ENCODE results near the gene CDH19. TPM values are rescaled to one million over a fixed set of nuclear protein-coding genes. Genes with fewer than 3 reads are reported as not detected.

Gene CDH19
- total RNA-seq, 1 experiment from 2014 or later = not detected

DNA sequence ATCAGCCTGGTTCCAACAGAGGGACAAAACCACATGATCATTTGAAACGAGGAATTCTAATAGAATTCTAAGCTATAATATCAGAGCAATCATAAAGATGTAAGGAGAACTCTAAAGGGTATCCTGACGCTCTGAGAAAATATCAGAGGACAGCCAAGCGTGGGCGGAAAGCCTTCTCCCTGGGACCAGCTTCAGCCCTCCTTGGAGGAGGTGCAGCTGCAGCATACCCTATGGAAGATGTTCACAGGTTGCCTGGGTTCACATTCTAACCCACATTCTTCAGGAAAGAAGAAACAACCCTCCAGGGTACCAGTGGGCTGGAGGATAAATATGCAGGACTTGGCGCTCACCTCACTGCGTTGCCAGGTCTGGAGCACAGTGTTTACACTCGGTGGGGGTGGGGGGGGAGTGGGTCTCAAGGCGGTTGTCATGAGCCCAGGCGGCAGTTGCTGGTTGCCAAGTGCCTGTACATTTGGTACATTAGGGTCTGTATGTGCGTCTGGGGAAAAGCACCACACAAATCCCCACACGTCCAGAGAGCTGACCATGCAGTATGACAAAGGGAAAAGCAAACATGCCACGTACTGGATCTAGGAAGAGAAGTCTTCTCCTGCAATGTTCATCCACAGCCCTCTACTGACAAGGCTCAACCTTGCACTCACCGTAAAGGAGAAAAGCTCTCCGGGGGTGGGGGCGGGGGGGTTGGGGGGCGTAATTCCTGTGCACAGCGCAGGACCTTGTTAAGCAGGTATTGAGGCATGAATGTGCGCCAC lies 80.5 kb downstream of the CDH19 start:
- Histone ChIP-seq H3K36me3 (ENCODE audit: insufficient read depth, low read length) (no peaks in the 10 kb centered on the region), H3K4me2 (ENCODE audit: low read depth, low read length, poor library complexity, severe bottlenecking) (no peak overlapping the region)

DNA sequence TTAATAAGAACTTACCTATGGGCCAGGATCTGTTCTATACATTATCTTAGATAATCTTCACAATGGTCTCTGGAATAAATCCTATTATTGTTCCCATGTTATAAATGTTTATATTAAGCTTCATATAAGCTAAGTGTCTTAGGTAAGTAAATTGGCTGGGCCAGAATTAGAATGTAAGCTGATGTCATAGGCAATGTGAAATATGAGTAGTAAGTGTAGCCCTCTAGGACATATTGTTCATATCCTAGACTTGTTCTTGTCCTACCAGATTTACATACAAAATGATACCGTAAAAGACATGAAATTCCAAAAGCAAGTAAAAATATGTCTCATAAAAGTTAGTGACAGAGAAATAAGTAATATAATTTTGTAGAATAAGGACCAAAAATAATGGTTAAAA lies 89.9 kb downstream of the CDH19 start:
- no peak overlapping the region for H3K9ac ChIP-seq (ENCODE audit: low read length)
- no peaks in the 10 kb centered on the region for H3K9me2 ChIP-seq (replicated peaks; ENCODE audit: insufficient read depth, low read length)
- H3K27me3 ChIP-seq (ENCODE audit: low read length) = no peaks in the 10 kb centered on the region
- H3K4me3 ChIP-seq (ENCODE audit: low read length) = no peak overlapping the region
- no peaks in the 10 kb centered on the region for H3K36me3 ChIP-seq (ENCODE audit: insufficient read depth, low read length)
- no peaks in the 10 kb centered on the region for H3K79me2 ChIP-seq (ENCODE audit: low read length)
- no peaks in the 10 kb centered on the region for H3K4me1 ChIP-seq (ENCODE audit: low read length)
- H4K20me1 ChIP-seq (ENCODE audit: insufficient read depth, low read depth, low read length) = no peaks in the 10 kb centered on the region
- no peak overlapping the region for H3K4me2 ChIP-seq (ENCODE audit: low read depth, low read length, poor library complexity, severe bottlenecking)
- H2AFZ ChIP-seq (ENCODE audit: low read length) = no peak overlapping the region
- DNase-seq = no peak
- H3K9me3 ChIP-seq (ENCODE audit: low read length) = peaks cover 64% of the 10 kb centered on the region
- no peak overlapping the region for H3K27ac ChIP-seq (ENCODE audit: low read length)

More for the DNA sequence above, 80.5 kb downstream of the CDH19 start:
- no peak overlapping the region for H2AFZ ChIP-seq (ENCODE audit: low read length)
- no peak overlapping the region for H3K9ac ChIP-seq (ENCODE audit: low read length)
- H3K9me2 ChIP-seq (replicated peaks; ENCODE audit: insufficient read depth, low read length) = no peaks in the 10 kb centered on the region
- H3K79me2 ChIP-seq (ENCODE audit: low read length) = no peaks in the 10 kb centered on the region
- H3K27ac ChIP-seq (ENCODE audit: low read length) = no peak overlapping the region
- no peak for DNase-seq
- H3K9me3 ChIP-seq (ENCODE audit: low read length) = peaks cover 36% of the 10 kb centered on the region
- no peaks in the 10 kb centered on the region for H4K20me1 ChIP-seq (ENCODE audit: insufficient read depth, low read depth, low read length)
- H3K4me3 ChIP-seq (ENCODE audit: low read length) = no peak overlapping the region
- no peaks in the 10 kb centered on the region for H3K27me3 ChIP-seq (ENCODE audit: low read length)
- H3K4me1 ChIP-seq (ENCODE audit: low read length) = no peaks in the 10 kb centered on the region

DNA sequence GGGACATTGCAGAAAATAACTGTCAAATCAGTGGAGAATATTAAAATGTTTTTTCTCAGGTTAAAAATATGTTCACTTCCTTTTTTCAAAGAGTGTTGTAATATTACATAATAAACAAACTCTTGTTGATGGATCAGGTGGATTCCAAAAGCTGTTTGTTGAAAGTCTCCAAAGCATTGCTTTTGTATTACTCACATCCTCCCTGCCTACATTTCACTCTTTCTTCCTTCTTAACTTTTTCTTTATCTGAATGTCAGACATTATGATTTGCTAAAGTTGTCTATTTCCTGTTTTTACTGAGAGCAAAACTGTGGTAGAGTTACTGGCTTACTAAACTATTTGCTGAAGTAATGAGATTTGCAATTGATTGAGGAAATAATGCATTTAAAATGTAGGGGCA lies 92.1 kb downstream of the CDH19 start:
- H3K79me2 ChIP-seq (ENCODE audit: low read length) = no peaks in the 10 kb centered on the region
- H3K27me3 ChIP-seq (ENCODE audit: low read length) = no peaks in the 10 kb centered on the region
- H2AFZ ChIP-seq (ENCODE audit: low read length) = no peak overlapping the region
- H3K4me3 ChIP-seq (ENCODE audit: low read length) = no peak overlapping the region
- H3K27ac ChIP-seq (ENCODE audit: low read length) = no peak overlapping the region
- H3K9ac ChIP-seq (ENCODE audit: low read length) = no peak overlapping the region
- DNase-seq = no peak
- peaks cover 69% of the 10 kb centered on the region for H3K9me3 ChIP-seq (ENCODE audit: low read length)
- H3K9me2 ChIP-seq (replicated peaks; ENCODE audit: insufficient read depth, low read length) = no peaks in the 10 kb centered on the region
- no peaks in the 10 kb centered on the region for H3K4me1 ChIP-seq (ENCODE audit: low read length)
- H4K20me1 ChIP-seq (ENCODE audit: insufficient read depth, low read depth, low read length) = no peaks in the 10 kb centered on the region
- H3K4me2 ChIP-seq (ENCODE audit: low read depth, low read length, poor library complexity, severe bottlenecking) = no peak overlapping the region
- H3K36me3 ChIP-seq (ENCODE audit: insufficient read depth, low read length) = no peaks in the 10 kb centered on the region

- no peak for DNase-seq
- H3K27me3 ChIP-seq (ENCODE audit: low read length) = no peaks in the 10 kb centered on the region
- no peak overlapping the region for H3K4me2 ChIP-seq (ENCODE audit: low read depth, low read length, poor library complexity, severe bottlenecking)
- no peaks in the 10 kb centered on the region for H3K79me2 ChIP-seq (ENCODE audit: low read length)
- no peak overlapping the region for H3K4me3 ChIP-seq (ENCODE audit: low read length)
- no peak overlapping the region for H2AFZ ChIP-seq (ENCODE audit: low read length)
- no peaks in the 10 kb centered on the region for H4K20me1 ChIP-seq (ENCODE audit: insufficient read depth, low read depth, low read length)
- H3K4me1 ChIP-seq (ENCODE audit: low read length) = no peaks in the 10 kb centered on the region
- no peak overlapping the region for H3K9ac ChIP-seq (ENCODE audit: low read length)
- no peak overlapping the region for H3K27ac ChIP-seq (ENCODE audit: low read length)
- H3K9me3 ChIP-seq (ENCODE audit: low read length) = peaks cover 64% of the 10 kb centered on the region
- no peaks in the 10 kb centered on the region for H3K9me2 ChIP-seq (replicated peaks; ENCODE audit: insufficient read depth, low read length)
- H3K36me3 ChIP-seq (ENCODE audit: insufficient read depth, low read length) = no peaks in the 10 kb centered on the region
Measured at GRCh38 chr18:66511289-66511688, 92.6 kb downstream of the CDH19 start.

DNA sequence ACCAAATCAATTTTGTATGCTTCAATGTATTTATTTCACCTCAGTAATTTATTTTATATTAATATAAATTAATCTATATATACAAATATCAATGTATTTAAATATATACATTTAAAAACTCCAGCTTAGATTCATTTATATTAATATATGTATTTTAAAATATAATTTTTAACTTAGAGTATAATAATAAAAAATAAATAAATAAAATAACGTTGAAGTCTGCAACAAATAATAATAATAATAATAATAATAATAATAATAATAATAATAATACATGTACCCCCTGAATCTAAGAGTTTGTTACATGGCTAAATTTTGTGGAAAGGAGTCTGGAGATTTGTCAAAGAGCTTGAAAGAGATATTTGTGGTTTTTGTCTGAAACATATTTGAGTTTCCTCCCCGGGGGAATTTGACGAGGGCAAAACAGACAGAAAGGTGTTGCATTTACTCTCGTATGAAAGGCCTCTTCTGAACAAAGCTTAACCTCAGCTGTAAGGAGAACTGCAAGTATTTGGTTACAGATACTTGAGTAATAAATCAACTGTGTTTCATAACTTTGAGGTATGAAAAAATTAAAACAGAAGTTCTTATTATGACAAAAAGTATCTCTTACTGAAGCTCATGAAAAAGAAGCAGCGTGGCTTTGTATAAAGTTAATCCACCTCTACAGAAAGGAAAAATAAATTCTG lies 93.4 kb downstream of the CDH19 start:
- Histone ChIP-seq H3K4me3 (ENCODE audit: low read length) (no peak overlapping the region), H3K4me2 (ENCODE audit: low read depth, low read length, poor library complexity, severe bottlenecking) (no peak overlapping the region)
- DNase-seq = no peak

GRCh38 chr18:66508937-66509336 lies 95.0 kb downstream of the CDH19 start:
- Histone ChIP-seq H2AFZ (ENCODE audit: low read length) (no peak overlapping the region), H3K4me1 (ENCODE audit: low read length) (no peaks in the 10 kb centered on the region), H3K79me2 (ENCODE audit: low read length) (no peaks in the 10 kb centered on the region), H3K27me3 (ENCODE audit: low read length) (no peaks in the 10 kb centered on the region), H3K9me3 (ENCODE audit: low read length) (peaks cover 59% of the 10 kb centered on the region), H4K20me1 (ENCODE audit: insufficient read depth, low read depth, low read length) (no peaks in the 10 kb centered on the region), H3K9me2 (replicated peaks; ENCODE audit: insufficient read depth, low read length) (no peaks in the 10 kb centered on the region), H3K4me3 (ENCODE audit: low read length) (no peak overlapping the region), H3K4me2 (ENCODE audit: low read depth, low read length, poor library complexity, severe bottlenecking) (no peak overlapping the region), H3K36me3 (ENCODE audit: insufficient read depth, low read length) (no peaks in the 10 kb centered on the region), H3K27ac (ENCODE audit: low read length) (no peak overlapping the region), H3K9ac (ENCODE audit: low read length) (no peak overlapping the region)
- DNase-seq = no peak

More for the DNA sequence above, 93.4 kb downstream of the CDH19 start:
- Histone ChIP-seq H3K27ac (ENCODE audit: low read length) (no peak overlapping the region), H3K36me3 (ENCODE audit: insufficient read depth, low read length) (no peaks in the 10 kb centered on the region), H2AFZ (ENCODE audit: low read length) (no peak overlapping the region), H3K9me2 (replicated peaks; ENCODE audit: insufficient read depth, low read length) (no peaks in the 10 kb centered on the region), H3K4me1 (ENCODE audit: low read length) (no peaks in the 10 kb centered on the region), H3K79me2 (ENCODE audit: low read length) (no peaks in the 10 kb centered on the region), H3K9me3 (ENCODE audit: low read length) (peaks cover 58% of the 10 kb centered on the region), H3K27me3 (ENCODE audit: low read length) (no peaks in the 10 kb centered on the region), H3K9ac (ENCODE audit: low read length) (no peak overlapping the region), H4K20me1 (ENCODE audit: insufficient read depth, low read depth, low read length) (no peaks in the 10 kb centered on the region)

GRCh38 chr18:66506178-66506577 lies 97.7 kb downstream of the CDH19 start:
- no peaks in the 10 kb centered on the region for H3K27me3 ChIP-seq (ENCODE audit: low read length)
- H2AFZ ChIP-seq (ENCODE audit: low read length) = no peak overlapping the region
- no peak overlapping the region for H3K4me2 ChIP-seq (ENCODE audit: low read depth, low read length, poor library complexity, severe bottlenecking)
- no peaks in the 10 kb centered on the region for H4K20me1 ChIP-seq (ENCODE audit: insufficient read depth, low read depth, low read length)
- no peak overlapping the region for H3K4me3 ChIP-seq (ENCODE audit: low read length)
- H3K27ac ChIP-seq (ENCODE audit: low read length) = no peak overlapping the region
- H3K36me3 ChIP-seq (ENCODE audit: insufficient read depth, low read length) = no peaks in the 10 kb centered on the region
- no peaks in the 10 kb centered on the region for H3K79me2 ChIP-seq (ENCODE audit: low read length)
- no peak overlapping the region for H3K9ac ChIP-seq (ENCODE audit: low read length)
- H3K4me1 ChIP-seq (ENCODE audit: low read length) = no peaks in the 10 kb centered on the region
- H3K9me2 ChIP-seq (replicated peaks; ENCODE audit: insufficient read depth, low read length) = no peaks in the 10 kb centered on the region
- DNase-seq = no peak
- peaks cover 43% of the 10 kb centered on the region for H3K9me3 ChIP-seq (ENCODE audit: low read length)

GRCh38 chr18:66497351-66497750 lies 106.5 kb downstream of the CDH19 start:
- no peaks in the 10 kb centered on the region for H3K4me1 ChIP-seq (ENCODE audit: low read length)
- H3K9me2 ChIP-seq (replicated peaks; ENCODE audit: insufficient read depth, low read length) = no peaks in the 10 kb centered on the region
- no peaks in the 10 kb centered on the region for H4K20me1 ChIP-seq (ENCODE audit: insufficient read depth, low read depth, low read length)
- no peak for DNase-seq
- H3K27ac ChIP-seq (ENCODE audit: low read length) = no peak overlapping the region
- H3K79me2 ChIP-seq (ENCODE audit: low read length) = no peaks in the 10 kb centered on the region
- no peak overlapping the region for H3K9ac ChIP-seq (ENCODE audit: low read length)
- H3K27me3 ChIP-seq (ENCODE audit: low read length) = no peaks in the 10 kb centered on the region
- no peaks in the 10 kb centered on the region for H3K36me3 ChIP-seq (ENCODE audit: insufficient read depth, low read length)
- H3K4me2 ChIP-seq (ENCODE audit: low read depth, low read length, poor library complexity, severe bottlenecking) = no peak overlapping the region
- H3K9me3 ChIP-seq (ENCODE audit: low read length) = peaks cover 32% of the 10 kb centered on the region
- no peak overlapping the region for H2AFZ ChIP-seq (ENCODE audit: low read length)
- H3K4me3 ChIP-seq (ENCODE audit: low read length) = no peak overlapping the region
